Fibroblast of lung (primary cell): ENCODE measurements around the gene DPP7.

Experiments used
- EZH2 ChIP-seq: IDR thresholded peaks from 2 replicates; pipeline ENCODE4 v1.5.1; 2012; ENCODE audit warnings: low read length, control low read depth, mild to moderate bottlenecking; ENCODE audit errors: missing control alignments
- TF ChIP-seq, protein P1 (sequence below), 2 donors: IDR thresholded peaks in 1 of 2; conservative IDR thresholded peaks in 1 of 2; 1 replicate in 1 of 2; 2 replicates in 1 of 2; pipeline ENCODE4 v1.5.1; 2011 to 2012; ENCODE audit warnings: low read length in 2 of 2, control low read depth in 1 of 2, inconsistent platforms in 1 of 2, low read depth in 1 of 2, mild to moderate bottlenecking in 1 of 2

DNA sequence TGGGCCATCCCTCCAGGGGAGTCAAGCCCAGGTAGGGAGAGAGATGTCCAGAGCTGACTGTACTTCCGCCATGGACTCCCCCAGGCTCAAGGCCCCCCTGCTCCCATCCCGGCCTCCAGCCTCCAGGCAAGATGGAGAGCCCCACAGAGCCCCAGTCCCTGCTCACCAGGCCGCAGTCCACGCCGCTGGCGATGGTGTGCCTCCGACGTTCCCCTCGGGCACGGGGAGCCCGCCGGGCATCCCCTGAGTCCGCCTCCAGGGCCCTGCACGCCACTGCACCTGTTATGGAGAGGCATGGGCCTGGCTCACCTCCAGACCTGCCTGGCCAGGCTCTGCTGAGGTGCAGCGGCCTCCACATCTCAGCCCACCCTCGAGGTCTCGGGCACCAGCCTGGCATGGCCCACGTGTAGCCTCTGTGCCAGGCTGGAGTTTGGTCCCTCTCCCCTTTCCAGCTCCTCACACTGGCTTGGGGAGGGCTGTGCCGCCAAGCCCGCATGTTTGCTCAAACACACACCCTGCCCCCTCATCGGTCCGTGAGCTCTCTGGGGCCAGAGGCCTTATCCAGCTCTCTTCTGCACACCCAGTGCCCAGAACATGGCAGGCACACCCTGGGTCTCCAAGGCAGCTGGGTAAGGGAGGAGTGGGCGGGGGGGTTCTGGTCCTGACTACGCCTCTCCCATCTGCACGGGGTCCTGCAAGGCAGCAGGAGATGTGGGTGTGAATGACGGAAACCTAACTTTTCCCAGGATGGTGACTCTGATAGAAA is 48.3 kb downstream of the DPP7 start:
- TF ChIP-seq EZH2, result no peak
- TF ChIP-seq, protein P1, sequence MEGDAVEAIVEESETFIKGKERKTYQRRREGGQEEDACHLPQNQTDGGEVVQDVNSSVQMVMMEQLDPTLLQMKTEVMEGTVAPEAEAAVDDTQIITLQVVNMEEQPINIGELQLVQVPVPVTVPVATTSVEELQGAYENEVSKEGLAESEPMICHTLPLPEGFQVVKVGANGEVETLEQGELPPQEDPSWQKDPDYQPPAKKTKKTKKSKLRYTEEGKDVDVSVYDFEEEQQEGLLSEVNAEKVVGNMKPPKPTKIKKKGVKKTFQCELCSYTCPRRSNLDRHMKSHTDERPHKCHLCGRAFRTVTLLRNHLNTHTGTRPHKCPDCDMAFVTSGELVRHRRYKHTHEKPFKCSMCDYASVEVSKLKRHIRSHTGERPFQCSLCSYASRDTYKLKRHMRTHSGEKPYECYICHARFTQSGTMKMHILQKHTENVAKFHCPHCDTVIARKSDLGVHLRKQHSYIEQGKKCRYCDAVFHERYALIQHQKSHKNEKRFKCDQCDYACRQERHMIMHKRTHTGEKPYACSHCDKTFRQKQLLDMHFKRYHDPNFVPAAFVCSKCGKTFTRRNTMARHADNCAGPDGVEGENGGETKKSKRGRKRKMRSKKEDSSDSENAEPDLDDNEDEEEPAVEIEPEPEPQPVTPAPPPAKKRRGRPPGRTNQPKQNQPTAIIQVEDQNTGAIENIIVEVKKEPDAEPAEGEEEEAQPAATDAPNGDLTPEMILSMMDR (conservative IDR thresholded peaks at IDR 0.05 in 1 of 2, IDR thresholded peaks at IDR 0.05 in 1 of 2; ENCODE audit: low read depth in 1 of 2, low read length in 2 of 2), result no peak
